GM18907 (cell line): ENCODE results near the gene DDRGK1.
"Not testable (repeated sequence)": the region's sequence is repeated elsewhere in the genome, so short reads cannot be mapped to it uniquely, and the experiment has no call there.

Source experiments
- ATAC-seq: cut with Tn5 transposase; IDR thresholded peaks from one replicate; pipeline ENCODE4 v1.9.1; 2021; ENCODE audit warnings: mild to moderate bottlenecking, moderate library complexity; ENCODE audit not compliant: unreplicated experiment

DDRGK1 gene

GRCh38 chr20:3221398-3222226 is 17.1 kb upstream of the DDRGK1 start:
- ATAC-seq: no peak

- no peak for ATAC-seq
Measured at GRCh38 chr20:3218307-3218988, 14.0 kb upstream of the DDRGK1 start.

- not testable (repeated sequence) for ATAC-seq
Measured at GRCh38 chr20:3215359-3215917, 11.0 kb upstream of the DDRGK1 start.

- ATAC-seq: no peak
Measured at GRCh38 chr20:3213226-3213625, 8.7 kb upstream of the DDRGK1 start.

GRCh38 chr20:3210346-3210745 is 5.9 kb upstream of the DDRGK1 start:
- no peak for ATAC-seq

- ATAC-seq: no peak
Measured at GRCh38 chr20:3209946-3210317, 5.5 kb upstream of the DDRGK1 start.

GRCh38 chr20:3209257-3209945 is 4.9 kb upstream of the DDRGK1 start, which contains the start of gene ITPA:
Gene ITPA (plus strand): TSS chr20:3209498. CDS start chr20:3209552, 54 bp downstream.
- peak; percentile 47 for ATAC-seq

- peak; percentile 4 for ATAC-seq
Measured at GRCh38 chr20:3208786-3209256, 4.3 kb upstream of the DDRGK1 start.

GRCh38 chr20:3203315-3204123 is 963 bp downstream of the DDRGK1 start:
- ATAC-seq: peak; percentile 20

GRCh38 chr20:3202965-3203314 is 1.5 kb downstream of the DDRGK1 start:
- no peak for ATAC-seq

GRCh38 chr20:3199976-3200755 is 4.3 kb downstream of the DDRGK1 start:
- no peak for ATAC-seq

GRCh38 chr20:3199206-3199605 is 5.3 kb downstream of the DDRGK1 start:
- ATAC-seq: no peak

- no peak for ATAC-seq
Measured at GRCh38 chr20:3195590-3196237, 8.8 kb downstream of the DDRGK1 start.

GRCh38 chr20:3194617-3195280 is 9.7 kb downstream of the DDRGK1 start:
- no peak for ATAC-seq

- no peak for ATAC-seq
Measured at GRCh38 chr20:3193806-3194616, 10.5 kb downstream of the DDRGK1 start.

- ATAC-seq: no peak
Measured at GRCh38 chr20:3192226-3193015, 12.1 kb downstream of the DDRGK1 start.

- no peak for ATAC-seq
Measured at GRCh38 chr20:3190681-3191111, 13.8 kb downstream of the DDRGK1 start.
